Activated CD8-positive, alpha-beta memory T cell treated with anti-CD3 and anti-CD28 coated beads for 36 hours (primary cell): ENCODE measurements around the gene IL17REL. TPM values are rescaled to one million over a fixed set of nuclear protein-coding genes. Genes with fewer than 3 reads are reported as not detected.
"Not testable (repeated sequence)": the region's sequence is repeated elsewhere in the genome, so short reads cannot be mapped to it uniquely, and the experiment has no call there.

Experiments used
- CTCF ChIA-PET: fragments of 350-600 bp; sonication (Branson Sonifier 250); formaldehyde crosslinking; loops from one replicate; lab custom pipeline; 2021; ENCODE audit warnings: antibody characterized with exemption; lab: Charles Lee
- POLR2A ChIA-PET: fragments of 350-600 bp; sonication (Branson Sonifier 250); formaldehyde crosslinking; loops from one replicate; lab custom pipeline; 2021; ENCODE audit warnings: antibody characterized with exemption; lab: Charles Lee
- total RNA-seq, 2 experiments: library from RNA; stranded (reverse); gene quantifications; one replicate each; pipeline ENCODE4 v1.2.3, GENCODE V29; 2021

The IL17REL gene
- total RNA-seq, 2 experiments from 2014 or later: 0.13 TPM; not detected in 1

GRCh38 chr22:49948958-49949913, 63.3 kb downstream of the IL17REL start:
- POLR2A ChIA-PET: no interaction called here
- CTCF ChIA-PET: no interaction called here

GRCh38 chr22:49948116-49948957, 64.2 kb downstream of the IL17REL start:
- CTCF ChIA-PET: interaction anchor here (2.1 kb wide), 1 partner anchor 11 kb away, joined by 7 read pairs; no protein-coding TSS in a partner anchor
- POLR2A ChIA-PET: no interaction called here

GRCh38 chr22:49947296-49947622, 65.3 kb downstream of the IL17REL start:
- POLR2A ChIA-PET: interaction anchor here (1.4 kb wide), 1 partner anchor 15 kb away, joined by 4 read pairs; no protein-coding TSS in a partner anchor
- CTCF ChIA-PET: interaction anchor here (2.1 kb wide), 1 partner anchor 12 kb away, joined by 7 read pairs; no protein-coding TSS in a partner anchor

DNA sequence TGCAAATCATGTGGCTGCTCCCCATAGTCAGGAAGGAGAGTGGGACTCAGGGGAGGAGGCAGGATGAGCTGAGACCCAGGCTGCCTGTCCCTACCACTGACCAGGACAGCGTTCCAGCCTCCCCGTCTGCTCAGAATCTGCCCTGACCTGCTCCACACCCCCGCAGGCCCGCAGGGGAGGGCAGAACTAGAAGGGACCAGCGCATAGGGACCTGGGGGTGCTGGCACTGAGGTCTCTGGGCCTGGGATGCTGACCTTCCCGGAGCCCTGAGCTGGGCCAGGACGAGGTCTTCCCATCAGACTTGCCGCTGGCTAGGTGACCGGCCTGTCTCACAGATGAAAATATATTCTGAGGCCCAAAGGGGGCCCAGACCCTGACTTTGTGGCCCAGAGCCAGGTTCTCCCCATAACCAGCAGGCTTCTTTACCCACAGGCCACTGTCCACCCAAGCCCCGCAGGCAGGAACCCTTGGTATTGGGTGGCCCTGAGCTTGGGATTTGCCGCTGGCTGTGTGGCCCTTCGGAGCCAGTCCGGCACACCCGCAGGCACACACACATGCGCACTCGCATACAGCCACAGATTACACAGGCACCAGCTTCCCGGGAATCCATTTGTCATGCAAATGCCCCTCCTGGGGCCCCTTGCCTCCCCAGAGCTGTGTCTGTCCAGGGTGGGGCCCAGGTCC, 65.8 kb downstream of the IL17REL start:
- ChIA-PET POLR2A (interaction anchor here (1.4 kb wide), 1 partner anchor 15 kb away, joined by 4 read pairs; no protein-coding TSS in a partner anchor), CTCF (interaction anchor here (2.1 kb wide), 1 partner anchor 12 kb away, joined by 7 read pairs; no protein-coding TSS in a partner anchor)

- POLR2A ChIA-PET: interaction anchor here (1.0 kb wide), 1 partner anchor 14 kb away, joined by 3 read pairs; no protein-coding TSS in a partner anchor
- CTCF ChIA-PET: not testable (repeated sequence)
Observed at GRCh38 chr22:49945042-49945794, 67.3 kb downstream of the IL17REL start.

Other genes with a start within 250 kb of the IL17REL start
- 10 to 100 TPM; 29.1 to 31.2 TPM for gene BRD1, start 184.9 kb downstream of the IL17REL start, total RNA-seq
- 10 to 100 TPM; 25.0 to 25.6 TPM for gene ZBED4, start 158.9 kb downstream of the IL17REL start, total RNA-seq
- 10 to 100 TPM; 19.2 to 21.2 TPM for gene ALG12, start 94.3 kb downstream of the IL17REL start, total RNA-seq
- 10 to 100 TPM; 44.8 to 48.4 TPM for gene CRELD2, start 94.1 kb downstream of the IL17REL start, total RNA-seq
- gene PIM3, start 52.0 kb downstream of the IL17REL start, total RNA-seq: 100 to 1,000 TPM; 198 to 203 TPM
- not detected for gene TTLL8, start 45.5 kb upstream of the IL17REL start, total RNA-seq
- under 1 TPM; 0.32 to 0.40 TPM for gene MLC1, start 72.7 kb upstream of the IL17REL start, total RNA-seq
- not detected for gene MOV10L1, start 77.2 kb upstream of the IL17REL start, total RNA-seq
- gene PANX2, start 158.0 kb upstream of the IL17REL start, total RNA-seq: 1 to 10 TPM; 1.1 to 1.4 TPM
- gene TRABD, start 173.1 kb upstream of the IL17REL start, total RNA-seq: 10 to 100 TPM; 98.2 to 99.6 TPM
- 10 to 100 TPM; 24.0 to 26.3 TPM for gene SELENOO, start 188.2 kb upstream of the IL17REL start, total RNA-seq
- gene TUBGCP6, start 232.3 kb upstream of the IL17REL start, total RNA-seq: 10 to 100 TPM; 44.1 to 46.6 TPM
- 10 to 100 TPM; 42.1 to 42.8 TPM for gene HDAC10, start 238.5 kb upstream of the IL17REL start, total RNA-seq
- gene MAPK12, start 248.9 kb upstream of the IL17REL start, total RNA-seq: 10 to 100 TPM; 12.0 to 13.8 TPM